ENCODE measurements around the gene CYTL1.
"Not testable (repeated sequence)": the region's sequence is repeated elsewhere in the genome, so short reads cannot be mapped to it uniquely, and the experiment has no call there.

Gene CYTL1

DNA sequence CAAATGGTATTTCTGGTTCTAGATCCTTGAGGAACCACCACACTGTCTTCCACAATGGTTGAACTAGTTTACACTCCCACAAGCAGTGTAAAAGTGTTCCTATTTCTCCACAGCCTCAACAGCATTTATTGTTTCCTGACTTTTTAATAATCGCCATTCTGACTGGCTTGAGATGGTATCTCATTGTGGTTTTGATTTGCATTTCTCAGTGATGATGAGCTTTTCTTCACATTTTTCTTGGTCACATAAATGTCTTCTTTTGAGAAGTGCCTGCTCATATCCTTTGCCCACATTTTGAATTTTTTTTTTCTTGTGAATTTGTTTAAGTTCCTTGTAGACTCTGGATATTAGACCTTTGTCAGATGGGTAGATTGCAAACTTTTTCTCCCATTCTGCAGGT lies 22.3 kb downstream of the CYTL1 start:
- DNase-seq (ENCODE audit: low read depth): not testable (repeated sequence)

GRCh38 chr4:4995908-4996265 lies 23.4 kb downstream of the CYTL1 start:
- DNase-seq (ENCODE audit: low read depth): peak; percentile 16

DNA sequence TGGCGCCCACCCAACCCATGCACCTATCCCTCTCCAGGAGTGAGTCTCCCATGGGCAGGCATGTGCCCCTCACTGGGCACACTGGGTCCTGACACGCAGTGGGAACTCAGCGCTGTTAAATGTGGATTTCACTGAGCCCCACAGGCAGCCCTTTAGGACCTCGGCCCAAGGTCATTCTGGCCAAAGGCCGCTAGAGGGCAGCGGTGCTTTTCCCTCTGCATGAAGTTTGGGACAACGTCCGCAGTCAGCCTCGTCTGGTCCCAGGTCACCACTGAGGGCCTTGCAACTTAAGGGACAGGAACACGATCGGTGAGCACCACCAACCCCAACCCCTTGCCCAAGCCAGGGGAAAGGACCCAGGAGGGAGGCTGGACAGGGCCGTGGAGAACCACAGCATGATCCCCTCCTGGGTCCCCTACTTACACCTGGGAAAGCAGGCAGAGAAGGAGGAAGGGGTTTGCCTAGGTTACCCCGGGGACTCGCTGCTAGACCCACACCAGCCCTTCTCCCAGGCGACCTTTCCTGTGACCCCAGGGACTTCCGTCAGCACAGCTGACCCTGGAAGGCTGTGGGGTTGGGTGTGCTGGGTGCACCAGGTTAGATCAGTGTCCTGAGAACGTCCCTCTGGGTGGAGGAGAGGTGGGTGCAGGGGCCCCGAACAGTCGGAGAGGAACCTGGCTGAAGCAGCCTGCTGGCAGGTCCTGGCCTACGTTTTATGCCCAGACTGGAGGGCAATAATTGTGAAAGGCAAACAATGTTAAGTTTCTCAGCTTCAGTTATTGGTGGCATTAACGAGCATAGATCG lies 24.0 kb downstream of the CYTL1 start:
- peak; percentile 47 for DNase-seq (ENCODE audit: low read depth)

GRCh38 chr4:4994312-4995097 lies 24.8 kb downstream of the CYTL1 start:
- no peak for DNase-seq (ENCODE audit: low read depth)

GRCh38 chr4:4992833-4993232 lies 26.4 kb downstream of the CYTL1 start:
- no peak for DNase-seq (ENCODE audit: low read depth)

GRCh38 chr4:4991541-4992099 lies 27.6 kb downstream of the CYTL1 start:
- no peak for DNase-seq (ENCODE audit: low read depth)

- peak; percentile 84 for DNase-seq (ENCODE audit: low read depth)
These were observed 28.3 kb downstream of the CYTL1 start for GRCh38 chr4:4990857-4991540.

GRCh38 chr4:4990329-4990728 lies 28.9 kb downstream of the CYTL1 start:
- no peak for DNase-seq (ENCODE audit: low read depth)

- no peak for DNase-seq (ENCODE audit: low read depth)
These were observed 30.1 kb downstream of the CYTL1 start for GRCh38 chr4:4989083-4989622.

DNA sequence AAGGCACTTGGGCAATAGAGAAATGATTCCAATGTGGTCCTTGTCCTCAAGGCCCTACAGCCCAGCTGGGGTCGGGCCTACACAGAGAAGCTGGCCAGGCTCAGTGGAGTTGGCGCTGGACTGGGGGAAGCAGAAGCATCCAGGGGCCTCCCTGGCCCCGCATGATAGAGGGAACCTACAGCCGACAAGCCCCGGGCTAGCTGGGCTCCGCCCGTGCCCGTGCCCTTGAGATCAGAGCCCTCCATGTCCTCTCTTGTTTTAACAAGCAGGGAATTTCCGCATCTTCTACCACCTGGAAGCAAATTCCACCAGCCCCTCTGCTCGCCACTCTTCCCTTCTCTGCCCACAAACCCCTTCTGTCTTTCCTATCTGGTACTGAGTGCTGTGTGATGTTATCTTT lies 31.6 kb downstream of the CYTL1 start:
- no peak for DNase-seq (ENCODE audit: low read depth)

- DNase-seq (ENCODE audit: low read depth): no peak
These were observed 32.4 kb downstream of the CYTL1 start for GRCh38 chr4:4986841-4987240.

DNA sequence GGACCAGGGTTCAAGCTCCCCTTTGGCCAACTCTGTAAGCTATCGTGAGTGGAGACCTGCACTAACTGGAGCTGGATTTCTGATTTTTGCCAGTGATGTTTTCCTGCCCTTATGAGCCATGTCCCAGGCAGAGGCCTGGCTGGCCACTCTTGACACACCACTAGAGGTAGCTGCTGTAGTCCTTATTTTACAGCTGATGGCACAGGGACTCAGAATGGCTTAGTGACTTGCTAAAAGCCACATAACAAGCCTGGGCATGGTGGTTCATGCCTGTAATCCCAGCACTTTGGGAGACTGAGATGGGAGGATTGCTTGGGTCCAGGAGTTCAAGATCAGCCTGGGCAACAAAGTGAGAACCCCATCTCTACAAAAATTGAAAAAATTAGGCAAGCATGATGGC lies 33.4 kb downstream of the CYTL1 start:
- DNase-seq (ENCODE audit: low read depth): no peak

- DNase-seq (ENCODE audit: low read depth): no peak
These were observed 34.2 kb downstream of the CYTL1 start for GRCh38 chr4:4985036-4985435.

- DNase-seq (ENCODE audit: low read depth): no peak
These were observed 35.1 kb downstream of the CYTL1 start for GRCh38 chr4:4984186-4984585.

- DNase-seq (ENCODE audit: low read depth): no peak
These were observed 37.4 kb downstream of the CYTL1 start for GRCh38 chr4:4981827-4982226.

DNA sequence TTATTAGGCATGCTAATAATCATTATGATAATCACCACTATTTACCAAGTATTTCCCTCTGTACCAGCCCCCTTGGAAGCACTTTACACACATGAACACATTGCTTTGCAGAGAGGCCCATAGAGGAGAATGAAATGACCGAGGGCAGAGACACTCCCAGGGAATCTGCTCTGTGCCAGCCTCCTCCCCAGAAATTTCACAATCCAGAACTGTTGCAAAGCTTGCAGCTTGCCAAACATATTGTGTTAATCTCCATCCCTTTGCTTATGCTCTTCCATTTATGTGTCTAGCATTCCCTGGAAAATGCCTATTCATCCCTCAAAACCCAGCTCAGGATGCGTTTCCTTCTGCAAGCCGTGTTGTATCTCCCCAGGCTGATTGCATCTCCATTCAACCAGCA lies 37.8 kb downstream of the CYTL1 start:
- peak; percentile 64 for DNase-seq (ENCODE audit: low read depth)

DNA sequence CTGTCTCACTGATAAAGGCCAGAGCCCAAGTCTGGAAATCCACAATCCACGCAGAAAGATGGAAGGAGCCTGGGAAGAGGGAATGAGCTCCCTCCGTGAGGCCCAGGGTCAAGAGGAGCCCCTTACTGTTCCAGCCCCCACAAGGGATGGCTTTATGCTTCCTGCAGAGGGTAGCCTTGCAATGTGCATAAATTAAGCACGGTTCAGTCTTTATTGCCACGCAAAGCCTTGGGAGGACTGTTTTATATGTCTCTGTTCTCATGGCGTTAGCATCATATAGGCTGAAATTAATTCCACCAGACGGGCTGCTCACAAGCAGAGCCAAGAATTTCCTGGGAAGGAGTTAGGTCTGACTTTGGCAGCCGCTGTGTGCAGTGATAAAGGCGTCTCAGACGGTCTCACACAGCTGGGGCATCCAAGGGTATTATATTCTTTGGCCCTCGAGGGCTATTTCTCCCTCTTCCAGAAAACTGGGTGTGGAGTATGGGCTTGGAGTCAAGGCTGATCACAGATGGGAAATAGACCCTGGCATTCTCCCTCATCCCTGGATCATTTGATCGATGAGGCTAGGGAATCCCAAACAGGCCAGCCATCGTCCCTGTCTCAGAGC lies 38.5 kb downstream of the CYTL1 start:
- peak; percentile 8 for DNase-seq (ENCODE audit: low read depth)

- DNase-seq (ENCODE audit: low read depth): no peak
These were observed 39.3 kb downstream of the CYTL1 start for GRCh38 chr4:4979971-4980370.

- DNase-seq (ENCODE audit: low read depth): no peak
These were observed 44.5 kb downstream of the CYTL1 start for GRCh38 chr4:4974727-4975126.

DNA sequence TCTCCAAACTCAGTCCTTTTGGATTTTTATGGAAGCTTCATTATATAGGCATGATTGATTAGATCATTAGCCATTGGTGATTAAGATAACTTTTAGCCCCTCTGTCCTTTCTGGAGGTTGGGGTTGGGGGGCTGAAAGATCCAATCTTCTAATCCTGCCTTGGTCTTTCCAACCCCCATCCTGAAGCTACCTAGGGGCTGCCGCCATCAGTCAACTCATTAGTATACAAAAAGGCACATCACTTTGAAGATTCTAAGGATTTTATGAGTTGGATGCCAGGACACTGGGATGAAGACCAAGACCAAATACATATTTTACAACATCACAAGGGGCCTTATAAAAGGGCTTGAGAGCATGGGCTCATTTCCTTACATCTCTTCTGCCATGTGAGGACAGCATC lies 47.5 kb downstream of the CYTL1 start:
- DNase-seq (ENCODE audit: low read depth): no peak

DNA sequence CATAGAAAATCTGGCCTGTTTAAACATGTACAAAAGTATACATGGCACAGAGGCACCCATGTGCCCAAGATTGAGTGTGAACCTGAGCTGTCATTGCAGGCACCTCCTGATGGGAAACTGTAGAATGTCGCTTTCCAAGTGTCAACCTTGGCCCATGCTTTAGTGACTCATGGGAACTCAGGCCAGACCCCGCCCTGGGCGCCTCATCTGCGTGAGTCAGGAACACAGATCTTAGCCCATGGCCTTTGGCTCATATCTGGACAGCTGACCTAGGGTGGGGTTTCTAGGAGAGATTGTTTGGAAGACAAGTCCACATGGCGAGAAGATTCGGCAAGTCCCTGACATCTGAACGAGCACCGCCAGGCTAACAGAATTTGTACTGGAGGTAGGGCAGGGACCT lies 50.0 kb downstream of the CYTL1 start:
- DNase-seq (ENCODE audit: low read depth): peak; percentile 8

DNA sequence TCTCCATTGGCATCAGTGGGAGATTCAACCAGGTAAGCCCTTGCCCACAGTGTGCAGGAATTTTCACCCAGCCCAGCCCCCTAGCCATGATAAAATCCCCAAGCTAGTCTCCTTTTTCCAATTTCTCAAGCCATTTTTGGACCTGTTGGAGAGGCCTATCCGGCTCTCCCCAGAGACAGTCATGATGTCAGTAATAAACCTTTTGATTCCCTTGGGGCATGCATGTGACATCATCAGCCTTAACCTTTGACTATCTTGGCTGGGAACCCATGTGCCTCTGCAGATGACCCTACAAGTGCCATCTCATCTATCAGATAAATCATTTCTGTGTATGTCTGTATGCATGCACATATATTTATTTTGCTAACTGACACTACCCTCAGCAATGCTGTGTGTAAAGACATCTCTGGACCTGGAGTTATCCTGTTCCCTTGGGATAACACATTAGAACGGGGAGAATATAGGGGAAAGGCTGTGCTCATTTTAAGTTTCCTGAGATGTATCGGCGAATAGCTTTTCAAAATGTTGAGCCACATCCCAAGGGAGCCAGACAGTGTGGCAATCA lies 51.0 kb downstream of the CYTL1 start:
- DNase-seq (ENCODE audit: low read depth): no peak

Measured in fibroblast of the conjunctiva (primary cell).